Activated CD8-positive, alpha-beta T cell treated with anti-CD3 and anti-CD28 coated beads for 36 hours (primary cell): ENCODE data around the gene TEDC1. TPM values are rescaled to one million over a fixed set of nuclear protein-coding genes. Genes with fewer than 3 reads are reported as not detected.

Experiments used
- ATAC-seq: fragments of 200-7000 bp; cut with Tn5 transposase; one replicate; pipeline ENCODE4 v1.10.0; 2021; ENCODE audit warnings: mild to moderate bottlenecking, moderate library complexity
- CTCF ChIA-PET: fragments of 350-600 bp; sonication (Branson Sonifier 250); formaldehyde crosslinking; loops from one replicate; lab custom pipeline; 2021; ENCODE audit warnings: antibody characterized with exemption; lab: Charles Lee
- POLR2A ChIA-PET: fragments of 350-600 bp; sonication (Branson Sonifier 250); formaldehyde crosslinking; loops from one replicate; lab custom pipeline; 2021; ENCODE audit warnings: antibody characterized with exemption; lab: Charles Lee
- DNase-seq: peaks from one replicate; pipeline ENCODE4 v3.0.0-alpha.2; 2020
- H3K27ac Mint-ChIP-seq: one replicate; pipeline ENCODE4 v1.8.0; 2021; ENCODE audit warnings: mild to moderate bottlenecking, mixed read lengths
- H3K27me3 Mint-ChIP-seq: one replicate; pipeline ENCODE4 v1.8.0; 2021; ENCODE audit warnings: mixed read lengths
- H3K36me3 Mint-ChIP-seq: one replicate; pipeline ENCODE4 v1.8.0; 2021; ENCODE audit warnings: low read depth, mixed read lengths
- H3K4me1 Mint-ChIP-seq: one replicate; pipeline ENCODE4 v1.8.0; 2021; ENCODE audit warnings: low read depth, mixed read lengths
- H3K4me3 Mint-ChIP-seq: one replicate; pipeline ENCODE4 v1.8.0; 2021; ENCODE audit warnings: mild to moderate bottlenecking, moderate library complexity, mixed read lengths
- H3K9me3 Mint-ChIP-seq: one replicate; pipeline ENCODE4 v1.8.0; 2021; ENCODE audit warnings: mixed read lengths
- intact Hi-C: fragments of 100-400 bp; cut with micrococcal nuclease; formaldehyde crosslinking; loops from one replicate; pipeline ENCODE4 v1.10.0; 2022
- total RNA-seq, 2 experiments: library from RNA; stranded (reverse); gene quantifications; one replicate each; pipeline ENCODE4 v1.2.3, GENCODE V29; 2021
- TF ChIP-seq, protein P1 (sequence below): fragments of 200-600 bp; IDR thresholded peaks from one replicate; pipeline ENCODE4 v1.8.0; 2022; ENCODE audit warnings: antibody characterized with exemption, mild to moderate bottlenecking

TEDC1 gene
- total RNA-seq, 2 experiments from 2014 or later, result 30.1 to 31.1 TPM

DNA sequence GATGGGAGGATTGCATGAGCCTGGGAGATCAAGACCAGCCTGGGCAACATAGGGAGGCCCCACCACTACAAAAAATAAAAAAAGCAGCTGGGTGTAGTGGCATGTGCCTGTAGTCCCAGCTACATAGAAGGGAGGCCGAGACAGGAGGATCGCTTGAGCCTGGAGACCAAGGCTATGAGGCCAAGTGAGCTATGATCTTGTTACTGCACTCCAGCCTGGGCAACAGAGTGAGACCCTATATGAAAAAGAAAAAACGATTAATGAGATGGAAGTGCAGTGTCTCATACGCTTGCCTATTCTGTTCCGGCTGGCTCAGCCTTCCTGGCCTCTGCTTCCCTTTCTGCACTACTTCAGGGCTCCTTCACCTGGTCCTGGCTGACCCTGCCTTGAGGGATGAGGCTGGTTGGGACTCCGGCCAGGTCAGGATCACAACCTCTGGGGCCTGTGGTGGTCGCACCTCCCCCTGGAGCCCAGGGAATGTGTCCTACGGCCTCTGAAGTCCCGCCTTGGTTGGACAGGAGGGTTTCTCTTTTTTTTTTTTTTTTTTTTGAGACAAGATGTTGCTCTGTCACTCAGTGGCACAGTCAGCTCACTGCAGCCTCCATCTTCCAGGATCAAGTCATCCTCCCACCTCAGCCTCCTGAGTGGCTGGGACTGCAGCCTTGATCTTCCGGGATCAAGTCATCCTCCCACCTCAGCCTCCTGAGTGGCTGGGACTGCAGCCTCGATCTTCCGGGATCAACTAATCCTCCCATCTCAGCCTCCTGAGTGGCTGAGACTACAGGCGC is 10.7 kb downstream of the TEDC1 start:
- ATAC-seq (no peak), DNase-seq (no peak)
- Mint-ChIP-seq H3K36me3 (no peaks in the 10 kb centered on the region), H3K27ac (no peak overlapping the region), H3K9me3 (no peaks in the 10 kb centered on the region), H3K4me3 (no peak overlapping the region), H3K4me1 (no peaks in the 10 kb centered on the region), H3K27me3 (peaks cover 1% of the 10 kb centered on the region)
- ChIA-PET CTCF (interaction anchor here (0.9 kb wide), 1 partner anchor 21 kb away, joined by 3 read pairs; no protein-coding TSS in a partner anchor), POLR2A (interaction anchor here (1.0 to 1.5 kb wide), 3 partner anchors 10 to 39 kb away, joined by 3 read pairs; partner anchors contain the start of gene TEDC1)
- intact Hi-C loops, result no loop called here
- TF ChIP-seq, protein P1, sequence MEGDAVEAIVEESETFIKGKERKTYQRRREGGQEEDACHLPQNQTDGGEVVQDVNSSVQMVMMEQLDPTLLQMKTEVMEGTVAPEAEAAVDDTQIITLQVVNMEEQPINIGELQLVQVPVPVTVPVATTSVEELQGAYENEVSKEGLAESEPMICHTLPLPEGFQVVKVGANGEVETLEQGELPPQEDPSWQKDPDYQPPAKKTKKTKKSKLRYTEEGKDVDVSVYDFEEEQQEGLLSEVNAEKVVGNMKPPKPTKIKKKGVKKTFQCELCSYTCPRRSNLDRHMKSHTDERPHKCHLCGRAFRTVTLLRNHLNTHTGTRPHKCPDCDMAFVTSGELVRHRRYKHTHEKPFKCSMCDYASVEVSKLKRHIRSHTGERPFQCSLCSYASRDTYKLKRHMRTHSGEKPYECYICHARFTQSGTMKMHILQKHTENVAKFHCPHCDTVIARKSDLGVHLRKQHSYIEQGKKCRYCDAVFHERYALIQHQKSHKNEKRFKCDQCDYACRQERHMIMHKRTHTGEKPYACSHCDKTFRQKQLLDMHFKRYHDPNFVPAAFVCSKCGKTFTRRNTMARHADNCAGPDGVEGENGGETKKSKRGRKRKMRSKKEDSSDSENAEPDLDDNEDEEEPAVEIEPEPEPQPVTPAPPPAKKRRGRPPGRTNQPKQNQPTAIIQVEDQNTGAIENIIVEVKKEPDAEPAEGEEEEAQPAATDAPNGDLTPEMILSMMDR, result no peak

GRCh38 chr14:105502446-105503295 is 11.6 kb downstream of the TEDC1 start:
- CTCF ChIA-PET, result no interaction called here

GRCh38 chr14:105503296-105503640 is 12.2 kb downstream of the TEDC1 start:
- no peaks in the 10 kb centered on the region for H3K36me3 Mint-ChIP-seq
- H3K27me3 Mint-ChIP-seq, result peaks cover 9% of the 10 kb centered on the region
- H3K27ac Mint-ChIP-seq, result no peak overlapping the region
- CTCF ChIA-PET, result no interaction called here
- H3K4me1 Mint-ChIP-seq, result no peaks in the 10 kb centered on the region
- ATAC-seq (no peak), DNase-seq (no peak)
- TF ChIP-seq, protein P1, result no peak
- no peak overlapping the region for H3K4me3 Mint-ChIP-seq
- POLR2A ChIA-PET, result no interaction called here
- intact Hi-C loops, result no loop called here
- no peaks in the 10 kb centered on the region for H3K9me3 Mint-ChIP-seq

More at GRCh38 chr14:105502446-105503295, 11.6 kb downstream of the TEDC1 start:
- intact Hi-C loops, result no loop called here
- TF ChIP-seq, protein P1, result no peak
- no peaks in the 10 kb centered on the region for H3K9me3 Mint-ChIP-seq
- DNase-seq, result no peak
- H3K4me3 Mint-ChIP-seq, result no peak overlapping the region
- no peak overlapping the region for H3K27ac Mint-ChIP-seq
- ATAC-seq, result no peak
- H3K4me1 Mint-ChIP-seq, result no peaks in the 10 kb centered on the region
- H3K36me3 Mint-ChIP-seq, result no peaks in the 10 kb centered on the region
- H3K27me3 Mint-ChIP-seq, result peaks cover 6% of the 10 kb centered on the region
- POLR2A ChIA-PET, result no interaction called here

DNA sequence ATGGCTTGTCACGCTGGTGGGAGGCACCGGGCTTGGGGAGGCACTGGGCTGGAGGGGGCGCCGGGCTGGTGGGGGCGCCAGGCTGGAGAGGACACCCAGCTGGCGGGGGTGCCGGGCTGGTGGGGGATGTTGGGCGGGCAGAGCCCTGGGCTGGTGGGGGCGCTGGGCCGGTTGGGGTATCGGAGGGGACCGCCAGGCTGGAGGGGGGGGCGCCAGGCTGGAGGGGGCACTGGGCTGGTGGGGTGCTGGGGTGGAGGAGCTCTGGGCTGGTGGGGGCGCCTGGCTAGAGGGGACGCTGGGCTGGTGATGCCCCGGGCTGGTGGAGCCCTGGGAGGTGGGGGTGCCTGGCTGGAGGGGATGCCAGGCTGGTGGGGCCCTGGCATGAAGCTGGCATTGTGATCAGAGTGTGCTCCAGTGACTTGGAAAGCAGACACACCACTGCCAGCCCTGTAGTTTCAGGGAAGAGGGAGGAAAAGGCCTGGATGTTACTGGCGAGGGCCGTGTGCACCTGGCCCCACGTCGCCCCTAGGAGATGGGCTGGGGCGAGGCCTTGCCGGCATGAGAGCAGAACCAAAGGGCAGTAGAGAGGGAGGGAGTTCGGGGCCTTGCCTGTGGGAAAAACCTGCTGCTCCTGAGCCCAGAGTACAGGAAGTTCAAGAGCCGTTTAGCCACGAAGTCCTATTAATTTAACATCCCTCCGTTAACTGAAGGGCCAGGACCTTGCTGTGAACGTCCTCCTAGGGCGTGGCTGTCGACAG is 13.1 kb downstream of the TEDC1 start:
- ChIA-PET CTCF (no interaction called here), POLR2A (no interaction called here)
- no peak overlapping the region for H3K27ac Mint-ChIP-seq
- ATAC-seq (no peak), DNase-seq (no peak)
- no peaks in the 10 kb centered on the region for H3K36me3 Mint-ChIP-seq
- intact Hi-C loops, result no loop called here
- TF ChIP-seq, protein P1, result no peak
- peaks cover 14% of the 10 kb centered on the region for H3K27me3 Mint-ChIP-seq
- no peaks in the 10 kb centered on the region for H3K9me3 Mint-ChIP-seq
- no peaks in the 10 kb centered on the region for H3K4me1 Mint-ChIP-seq
- H3K4me3 Mint-ChIP-seq, result no peak overlapping the region
